ENCODE data around the gene KNSTRN.

Gene KNSTRN

GRCh38 chr15:40352281-40352901, 30.1 kb upstream of the KNSTRN start:
- in situ Hi-C loops (cut with MboI; ENCODE audit: low pct_unique_long_range_greater_than_20kb, low sequenced_read_pairs, unreplicated experiment) = no loop called here
- TF ChIP-seq CTCF (IDR thresholded peaks at IDR 0.05; ENCODE audit: extremely low read depth, insufficient read depth, missing control alignments) = no peak
- no peak for DNase-seq (ENCODE audit: low spot score)

- in situ Hi-C loops (cut with MboI; ENCODE audit: low pct_unique_long_range_greater_than_20kb, low sequenced_read_pairs, unreplicated experiment) = no loop called here
- DNase-seq (ENCODE audit: low spot score) = no peak
- no peak for TF ChIP-seq CTCF (IDR thresholded peaks at IDR 0.05; ENCODE audit: extremely low read depth, insufficient read depth, missing control alignments)
Observed at GRCh38 chr15:40353697-40354096, 28.8 kb upstream of the KNSTRN start.

- TF ChIP-seq CTCF (IDR thresholded peaks at IDR 0.05; ENCODE audit: extremely low read depth, insufficient read depth, missing control alignments) = peak; percentile 20
- in situ Hi-C loops (cut with MboI; ENCODE audit: low pct_unique_long_range_greater_than_20kb, low sequenced_read_pairs, unreplicated experiment) = no loop called here
- peak; percentile 38 for DNase-seq (ENCODE audit: low spot score)
Observed at GRCh38 chr15:40354408-40355171, 27.9 kb upstream of the KNSTRN start.

GRCh38 chr15:40355976-40356585, 26.4 kb upstream of the KNSTRN start:
- DNase-seq (ENCODE audit: low spot score) = no peak
- in situ Hi-C loops (cut with MboI; ENCODE audit: low pct_unique_long_range_greater_than_20kb, low sequenced_read_pairs, unreplicated experiment) = no loop called here
- no peak for TF ChIP-seq CTCF (IDR thresholded peaks at IDR 0.05; ENCODE audit: extremely low read depth, insufficient read depth, missing control alignments)

GRCh38 chr15:40357246-40357645, 25.3 kb upstream of the KNSTRN start:
- TF ChIP-seq CTCF (IDR thresholded peaks at IDR 0.05; ENCODE audit: extremely low read depth, insufficient read depth, missing control alignments) = no peak
- in situ Hi-C loops (cut with MboI; ENCODE audit: low pct_unique_long_range_greater_than_20kb, low sequenced_read_pairs, unreplicated experiment) = no loop called here
- DNase-seq (ENCODE audit: low spot score) = no peak

GRCh38 chr15:40357723-40358470, 24.6 kb upstream of the KNSTRN start, which contains the start of gene DISP2:
Gene DISP2 (plus strand): TSS chr15:40358219. CDS start chr15:40358322, 103 bp downstream.
- no peak for TF ChIP-seq CTCF (IDR thresholded peaks at IDR 0.05; ENCODE audit: extremely low read depth, insufficient read depth, missing control alignments)
- peak; percentile 100 for DNase-seq (ENCODE audit: low spot score)
- in situ Hi-C loops (cut with MboI; ENCODE audit: low pct_unique_long_range_greater_than_20kb, low sequenced_read_pairs, unreplicated experiment) = no loop called here
